A673 (cell line): Measurements from ENCODE around the gene PACSIN2. TPM values are rescaled to one million over a fixed set of nuclear protein-coding genes. Genes with fewer than 3 reads are reported as not detected.

ENCODE experiments used
- BruUV-seq: library from RNA; stranded (reverse); fragments of 400-500 nt; replicated peaks from 2 replicates; lab custom pipeline; 2021; lab: Mats Ljungman, UMichigan
- CTCF ChIA-PET: fragments of 300-600 bp; sonication (Branson Sonifier 250); formaldehyde crosslinking; loops from one replicate; lab custom pipeline; 2022; ENCODE audit warnings: antibody characterized with exemption; lab: Charles Lee
- POLR2A ChIA-PET: fragments of 300-600 bp; sonication (Branson Sonifier 250); formaldehyde crosslinking; loops from one replicate; lab custom pipeline; 2022; ENCODE audit warnings: antibody characterized with exemption; ENCODE audit not compliant: low non-redundant PET; lab: Charles Lee
- DNase-seq: peaks from one replicate; pipeline ENCODE4 v3.0.0-alpha.2; 2015; ENCODE audit warnings: low spot score
- H3K27ac ChIP-seq: fragments of 200-600 bp; sonication (generic); 2 replicates; pipeline ENCODE4 v1.5.1; 2016; ENCODE audit warnings: mixed run types, low read depth, mild to moderate bottlenecking, mixed read lengths, antibody characterized with exemption, low read length; ENCODE audit not compliant: poor library complexity, severe bottlenecking
- H3K27me3 ChIP-seq: fragments of 200-600 bp; sonication (generic); replicated peaks from 2 replicates; pipeline ENCODE4 v1.6.1; 2017; ENCODE audit warnings: mixed run types, low read depth, mild to moderate bottlenecking, mixed read lengths, antibody characterized with exemption, low read length; ENCODE audit not compliant: insufficient read depth, poor library complexity
- H3K36me3 ChIP-seq: fragments of 200-600 bp; sonication (generic); 2 replicates; pipeline ENCODE4 v1.6.1; 2016; ENCODE audit warnings: mixed run types, mild to moderate bottlenecking, mixed read lengths, antibody characterized with exemption, low read length; ENCODE audit not compliant: insufficient read depth, poor library complexity, severe bottlenecking
- H3K4me1 ChIP-seq: fragments of 200-600 bp; sonication (generic); 2 replicates; pipeline ENCODE4 v1.6.1; 2017; ENCODE audit warnings: mixed run types, mild to moderate bottlenecking, mixed read lengths, antibody characterized with exemption, low read length; ENCODE audit not compliant: insufficient read depth, poor library complexity, severe bottlenecking
- H3K4me3 ChIP-seq: fragments of 200-600 bp; sonication (generic); 2 replicates; pipeline ENCODE4 v1.5.1; 2016; ENCODE audit warnings: low read depth, mixed run types, mild to moderate bottlenecking, mixed read lengths, low read length; ENCODE audit not compliant: poor library complexity, severe bottlenecking
- H3K9me3 ChIP-seq: fragments of 200-600 bp; sonication (generic); 2 replicates; pipeline ENCODE4 v1.6.1; 2016; ENCODE audit warnings: mixed run types, low read depth, mild to moderate bottlenecking, mixed read lengths, antibody characterized with exemption, low read length; ENCODE audit not compliant: poor library complexity, severe bottlenecking
- CTCF ChIP-seq: fragments of 300-800, 200-600 bp; sonication (generic); conservative IDR thresholded peaks from 2 replicates; pipeline ENCODE4 v1.5.1; 2017; ENCODE audit warnings: low read depth, mild to moderate bottlenecking, antibody characterized with exemption, low read length, moderate library complexity, mixed read lengths
- EZH2 ChIP-seq: fragments of 200-600 bp; sonication (generic); IDR thresholded peaks from 2 replicates; pipeline ENCODE4 v1.6.1; 2017; ENCODE audit warnings: borderline replicate concordance, low read depth, mild to moderate bottlenecking, mixed read lengths, antibody characterized with exemption, low read length; ENCODE audit not compliant: poor library complexity, severe bottlenecking
- intact Hi-C: fragments of 100-400 bp; cut with micrococcal nuclease; formaldehyde crosslinking; loops from one replicate; pipeline ENCODE4 v1.10.0; 2022; ENCODE audit not compliant: unreplicated experiment
- total RNA-seq: library from RNA; stranded (reverse); gene quantifications from 2 replicates; pipeline ENCODE4 v1.2.3, GENCODE V29; 2021

PACSIN2 gene
- total RNA-seq, 1 experiment from 2014 or later, result 51.8 TPM

GRCh38 chr22:42830161-42830560 lies 184.8 kb downstream of the PACSIN2 start:
- BruUV-seq, result no TSS peak
- POLR2A ChIA-PET, result no interaction called here
- Histone ChIP-seq H3K4me1 (no peaks in the 10 kb centered on the region), H3K9me3 (no peaks in the 10 kb centered on the region), H3K36me3 (peaks cover 38% of the 10 kb centered on the region), H3K27me3 (no peaks in the 10 kb centered on the region), H3K4me3 (no peak overlapping the region), H3K27ac (no peak overlapping the region)
- TF ChIP-seq CTCF (no peak), EZH2 (no peak)
- CTCF ChIA-PET, result no interaction called here
- intact Hi-C loops, result no loop called here
- DNase-seq, result no peak

GRCh38 chr22:42829302-42829701 lies 185.6 kb downstream of the PACSIN2 start:
- no TSS peak for BruUV-seq
- Histone ChIP-seq H3K27me3 (no peaks in the 10 kb centered on the region), H3K4me1 (no peaks in the 10 kb centered on the region), H3K4me3 (no peak overlapping the region), H3K9me3 (no peaks in the 10 kb centered on the region), H3K36me3 (peaks cover 33% of the 10 kb centered on the region), H3K27ac (no peak overlapping the region)
- DNase-seq, result no peak
- TF ChIP-seq EZH2, result no peak
- no peak for TF ChIP-seq CTCF
- ChIA-PET CTCF (no interaction called here), POLR2A (no interaction called here)
- intact Hi-C loops, result no loop called here

- CTCF ChIA-PET, result no interaction called here
- Histone ChIP-seq H3K9me3 (peaks cover 4% of the 10 kb centered on the region), H3K36me3 (peaks cover 32% of the 10 kb centered on the region), H3K4me3 (no peak overlapping the region), H3K27me3 (no peaks in the 10 kb centered on the region), H3K27ac (no peak overlapping the region), H3K4me1 (no peaks in the 10 kb centered on the region)
- intact Hi-C loops, result no loop called here
- TF ChIP-seq EZH2 (no peak), CTCF (no peak)
- POLR2A ChIA-PET, result no interaction called here
- no TSS peak for BruUV-seq
- DNase-seq, result no peak
Measured at GRCh38 chr22:42825796-42826195, 189.2 kb downstream of the PACSIN2 start.
